Neuronal stem cell (in vitro differentiated cells): Measurements from ENCODE around the gene YPEL5. TPM values are rescaled to one million over a fixed set of nuclear protein-coding genes. Genes with fewer than 3 reads are reported as not detected.

ENCODE experiments used
- DNase-seq: peaks from one replicate; pipeline ENCODE4 v3.0.0-alpha.2; 2013; ENCODE audit warnings: low spot score
- H2AFZ ChIP-seq: one replicate; pipeline ENCODE4 v1.6.1; 2013; ENCODE audit warnings: mild to moderate bottlenecking, low read length, inconsistent platforms
- H2AK5ac ChIP-seq: 2 replicates; pipeline ENCODE4 v1.6.1; 2013; ENCODE audit warnings: low read depth, mild to moderate bottlenecking, inconsistent platforms, low read length, moderate library complexity, mixed read lengths
- H2BK120ac ChIP-seq: 2 replicates; pipeline ENCODE4 v1.6.1; 2013; ENCODE audit warnings: low read depth, mild to moderate bottlenecking, inconsistent platforms, low read length, moderate library complexity, mixed read lengths
- H2BK12ac ChIP-seq: one replicate; pipeline ENCODE4 v1.6.1; 2013; ENCODE audit warnings: low read length, inconsistent platforms
- H2BK15ac ChIP-seq: 2 replicates; pipeline ENCODE4 v1.6.1; 2013; ENCODE audit warnings: mild to moderate bottlenecking, low read length, inconsistent platforms, mixed read lengths
- H2BK5ac ChIP-seq: one replicate; pipeline ENCODE4 v1.6.1; 2013; ENCODE audit warnings: inconsistent platforms, mild to moderate bottlenecking, low read length, moderate library complexity
- H3K14ac ChIP-seq: one replicate; pipeline ENCODE4 v1.6.1; 2013; ENCODE audit warnings: low read length, inconsistent platforms
- H3K18ac ChIP-seq: 2 replicates; pipeline ENCODE4 v1.6.1; 2013; ENCODE audit warnings: low read length, inconsistent platforms
- H3K23ac ChIP-seq: 2 replicates; pipeline ENCODE4 v1.6.1; 2013; ENCODE audit warnings: low read depth, mild to moderate bottlenecking, mixed read lengths, low read length, inconsistent platforms; ENCODE audit not compliant: poor library complexity
- H3K27ac ChIP-seq: replicated peaks from 3 replicates; pipeline ENCODE4 v1.5.1; 2013; ENCODE audit warnings: low read length, inconsistent platforms
- H3K27me3 ChIP-seq, 3 experiments: 2 replicates each; pipeline ENCODE4 v1.6.1; 2013; ENCODE audit warnings: low read length in 3 of 3, mild to moderate bottlenecking in 2 of 3, inconsistent platforms in 1 of 3, low read depth in 1 of 3, mixed read lengths in 1 of 3, moderate library complexity in 1 of 3; ENCODE audit not compliant: control insufficient read depth in 3 of 3, insufficient read depth in 3 of 3
- H3K36me3 ChIP-seq, 2 donors: replicated peaks in 1 of 2; 2 replicates each; pipeline ENCODE4 v1.6.1; 2013; ENCODE audit warnings: low read length in 2 of 2; ENCODE audit not compliant: control insufficient read depth in 2 of 2, insufficient read depth in 2 of 2
- H3K4ac ChIP-seq: 2 replicates; pipeline ENCODE4 v1.6.1; 2013; ENCODE audit warnings: inconsistent platforms, mild to moderate bottlenecking, low read length, moderate library complexity
- H3K4me1 ChIP-seq, 2 donors: 1 replicate in 1 of 2; 2 replicates in 1 of 2; pipeline ENCODE4 v1.6.1; 2013; ENCODE audit warnings: low read length in 2 of 2, low read depth in 1 of 2; ENCODE audit not compliant: control insufficient read depth in 2 of 2, insufficient read depth in 1 of 2
- H3K4me2 ChIP-seq: one replicate; pipeline ENCODE4 v1.6.1; 2013; ENCODE audit warnings: mild to moderate bottlenecking, low read length, inconsistent platforms; ENCODE audit not compliant: insufficient read depth, poor library complexity, severe bottlenecking
- H3K4me3 ChIP-seq, 2 donors: 2 replicates each; pipeline ENCODE4 v1.5.1; 2013; ENCODE audit warnings: low read length in 2 of 2, mild to moderate bottlenecking in 2 of 2, inconsistent platforms in 1 of 2, moderate library complexity in 1 of 2
- H3K79me1 ChIP-seq: one replicate; pipeline ENCODE4 v1.6.1; 2013; ENCODE audit warnings: low read depth, mild to moderate bottlenecking, inconsistent platforms, low read length, moderate library complexity
- H3K9ac ChIP-seq: one replicate; pipeline ENCODE4 v1.6.1; 2013; ENCODE audit warnings: mild to moderate bottlenecking, low read depth, low read length, inconsistent platforms; ENCODE audit not compliant: poor library complexity
- H3K9me3 ChIP-seq, 2 donors: replicated peaks in 1 of 2; 2 replicates each; pipeline versions ENCODE3 to v1.6.1; 2013; ENCODE audit warnings: low read length in 2 of 2, mild to moderate bottlenecking in 2 of 2, inconsistent platforms in 1 of 2, low read depth in 1 of 2, mixed read lengths in 1 of 2, moderate library complexity in 1 of 2; ENCODE audit not compliant: control insufficient read depth in 2 of 2, insufficient read depth in 1 of 2
- H4K8ac ChIP-seq: one replicate; pipeline ENCODE4 v1.6.1; 2013; ENCODE audit warnings: low read depth, mild to moderate bottlenecking, inconsistent platforms, low read length, moderate library complexity
- H4K91ac ChIP-seq: one replicate; pipeline ENCODE4 v1.6.1; 2013; ENCODE audit warnings: low read length, low read depth, mild to moderate bottlenecking, inconsistent platforms; ENCODE audit not compliant: poor library complexity
- WGBS, 2 donors: extraction: QIAGEN DNeasy Blood & Tissue Kit; methylation state at CpG; one replicate each; pipeline ENCODE4 v1.1.7; 2013; ENCODE audit warnings: missing lambda C conversion rate in 2 of 2, mixed read lengths in 1 of 2; ENCODE audit not compliant: insufficient read length in 2 of 2, insufficient replicate concordance in 1 of 2; ENCODE audit errors: extremely low coverage in 2 of 2; 5-methylcytosine and 5-hydroxymethylcytosine counted together
- small RNA-seq: library from polyadenylated mRNA; stranded (forward); fragments of <200 nt; extraction: miRNeasy Mini kit (QIAGEN cat#:217004); gene quantifications from one replicate; pipeline ENCODE3, GENCODE V24; 2013; ENCODE audit not compliant: insufficient read depth

YPEL5 gene

GRCh38 chr2:30206461-30207430, 59.9 kb downstream of the YPEL5 start:
- Histone ChIP-seq H4K91ac (no peak overlapping the region), H3K9me3 (no peaks in the 10 kb centered on the region), H2AFZ (no peak overlapping the region), H2BK5ac (no peak overlapping the region), H3K4me3 (no peak overlapping the region), H3K4me2 (no peak overlapping the region), H3K27ac (no peak overlapping the region), H3K9ac (no peak overlapping the region), H3K14ac (no peak overlapping the region), H3K4me1 (no peaks in the 10 kb centered on the region), H2AK5ac (no peak overlapping the region), H2BK12ac (no peak overlapping the region), H3K79me1 (no peaks in the 10 kb centered on the region), H4K8ac (no peak overlapping the region), H2BK15ac (no peak overlapping the region), H3K23ac (no peak overlapping the region), H3K36me3 (no peaks in the 10 kb centered on the region), H3K4ac (no peak overlapping the region), H2BK120ac (no peak overlapping the region), H3K27me3 (peaks cover 0 to 19% (median 0%) of the 10 kb centered on the region in 3 experiments), H3K18ac (no peak overlapping the region)
- no CpG with 5 or more reads among the region's 9 CpGs for WGBS, 2 donors
- no peak for DNase-seq

- no peak overlapping the region for H2AK5ac ChIP-seq
- peaks cover 0 to 14% (median 0%) of the 10 kb centered on the region in 3 experiments for H3K27me3 ChIP-seq
- DNase-seq: peak; percentile 59
- no peak overlapping the region for H2BK12ac ChIP-seq
- no CpG with 5 or more reads among the region's 2 CpGs for WGBS, 2 donors
- no peak overlapping the region for H3K27ac ChIP-seq
- H3K36me3 ChIP-seq: no peaks in the 10 kb centered on the region
- H3K14ac ChIP-seq: no peak overlapping the region
- no peak overlapping the region for H3K18ac ChIP-seq
- H4K91ac ChIP-seq: no peak overlapping the region
- peak overlapping the region; percentile 20 for H2AFZ ChIP-seq
- H3K9ac ChIP-seq: no peak overlapping the region
- H3K4me2 ChIP-seq: no peak overlapping the region
- H3K79me1 ChIP-seq: no peaks in the 10 kb centered on the region
- no peak overlapping the region for H2BK5ac ChIP-seq
- H3K4me3 ChIP-seq: no peak overlapping the region
- no peak overlapping the region for H3K23ac ChIP-seq
- no peak overlapping the region for H2BK15ac ChIP-seq
- H3K4ac ChIP-seq: no peak overlapping the region
- H3K9me3 ChIP-seq: no peaks in the 10 kb centered on the region
- no peaks in the 10 kb centered on the region for H3K4me1 ChIP-seq
- no peak overlapping the region for H4K8ac ChIP-seq
- H2BK120ac ChIP-seq: no peak overlapping the region
Observed at GRCh38 chr2:30208453-30208852, 61.6 kb downstream of the YPEL5 start.

GRCh38 chr2:30209227-30209626, 62.4 kb downstream of the YPEL5 start:
- H3K14ac ChIP-seq: no peak overlapping the region
- WGBS, 2 donors: no CpG with 5 or more reads among the region's 2 CpGs
- no peak overlapping the region for H2AFZ ChIP-seq
- no peak overlapping the region for H3K4me2 ChIP-seq
- H2BK5ac ChIP-seq: no peak overlapping the region
- H4K91ac ChIP-seq: no peak overlapping the region
- no peak overlapping the region for H3K4me3 ChIP-seq
- no peak for DNase-seq
- H3K4me1 ChIP-seq: no peaks in the 10 kb centered on the region
- H3K18ac ChIP-seq: no peak overlapping the region
- H3K4ac ChIP-seq: no peak overlapping the region
- H3K9ac ChIP-seq: no peak overlapping the region
- H2BK120ac ChIP-seq: no peak overlapping the region
- no peak overlapping the region for H2BK15ac ChIP-seq
- no peak overlapping the region for H4K8ac ChIP-seq
- H3K27me3 ChIP-seq: peaks cover 0 to 12% (median 0%) of the 10 kb centered on the region in 3 experiments
- no peaks in the 10 kb centered on the region for H3K79me1 ChIP-seq
- no peak overlapping the region for H2BK12ac ChIP-seq
- no peaks in the 10 kb centered on the region for H3K9me3 ChIP-seq
- H3K27ac ChIP-seq: no peak overlapping the region
- no peak overlapping the region for H2AK5ac ChIP-seq
- no peaks in the 10 kb centered on the region for H3K36me3 ChIP-seq
- no peak overlapping the region for H3K23ac ChIP-seq

Small RNAs within 50 kb of the gene (small RNA-seq; reads per million reads assigned to genes)
- gene SNORA10B: not detected
